RWPE2 (cell line): Measurements from ENCODE around the gene EPRS1.

ENCODE experiments used
- ATAC-seq: fragments of 200-7000 bp; cut with Tn5 transposase; 3 replicates; pipeline ENCODE4 v1.9.1; 2021; ENCODE audit warnings: low read depth
- DNase-seq: peaks from one replicate; pipeline ENCODE4 v3.0.0-alpha.2; 2020; ENCODE audit warnings: low spot score
- H3K27ac ChIP-seq: fragments of 450-650 bp; 2 replicates; pipeline ENCODE4 v1.5.1; 2017; ENCODE audit warnings: mild to moderate bottlenecking; ENCODE audit not compliant: poor library complexity, severe bottlenecking
- H3K27me3 ChIP-seq: fragments of 250-450 bp; sonication (Bioruptor Pico); 2 replicates; pipeline ENCODE4 v1.5.1; 2021; ENCODE audit warnings: mild to moderate bottlenecking, moderate library complexity; ENCODE audit not compliant: insufficient read depth, poor library complexity, severe bottlenecking
- H3K36me3 ChIP-seq: fragments of 250-450 bp; sonication (Bioruptor Pico); 2 replicates; pipeline ENCODE4 v1.5.1; 2020; ENCODE audit warnings: low read depth, mild to moderate bottlenecking, moderate library complexity
- H3K4me1 ChIP-seq: fragments of 250-450 bp; sonication (Bioruptor Pico); 2 replicates; pipeline ENCODE4 v1.5.1; 2021; ENCODE audit warnings: mild to moderate bottlenecking, moderate library complexity; ENCODE audit not compliant: insufficient read depth, poor library complexity, severe bottlenecking
- H3K4me3 ChIP-seq: fragments of 250-450 bp; sonication (Bioruptor Pico); 2 replicates; pipeline ENCODE4 v1.5.1; 2021; ENCODE audit warnings: mild to moderate bottlenecking, moderate library complexity; ENCODE audit not compliant: severe bottlenecking
- H3K9me3 ChIP-seq: fragments of 250-450 bp; sonication (Bioruptor Pico); 2 replicates; pipeline ENCODE4 v1.5.1; 2021; ENCODE audit warnings: mild to moderate bottlenecking, moderate library complexity; ENCODE audit not compliant: severe bottlenecking
- TF ChIP-seq, protein P1 (sequence below): fragments of 450-650 bp; IDR thresholded peaks from one replicate; pipeline ENCODE4 v1.5.1; 2017; ENCODE audit warnings: mild to moderate bottlenecking, moderate library complexity; ENCODE audit not compliant: poor library complexity, severe bottlenecking

EPRS1 gene

DNA sequence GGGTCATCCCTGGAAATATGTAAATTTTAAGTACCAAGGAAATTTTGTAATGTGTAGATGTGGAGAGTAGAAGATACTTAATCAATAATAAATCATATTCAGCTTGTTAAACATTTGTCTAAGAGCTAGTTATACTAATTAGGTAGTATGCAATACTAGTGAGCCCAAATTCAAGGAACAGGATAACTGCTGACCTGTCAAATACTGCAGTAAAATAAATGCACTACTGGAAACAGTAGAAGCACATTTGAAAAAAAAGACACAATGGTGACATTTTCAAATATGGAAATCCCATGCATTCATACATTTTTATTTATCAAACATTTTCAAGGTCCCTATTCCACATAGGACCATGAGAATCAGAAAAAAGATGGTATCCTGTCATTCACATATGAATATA lies 27.2 kb downstream of the EPRS1 start:
- TF ChIP-seq, protein P1, sequence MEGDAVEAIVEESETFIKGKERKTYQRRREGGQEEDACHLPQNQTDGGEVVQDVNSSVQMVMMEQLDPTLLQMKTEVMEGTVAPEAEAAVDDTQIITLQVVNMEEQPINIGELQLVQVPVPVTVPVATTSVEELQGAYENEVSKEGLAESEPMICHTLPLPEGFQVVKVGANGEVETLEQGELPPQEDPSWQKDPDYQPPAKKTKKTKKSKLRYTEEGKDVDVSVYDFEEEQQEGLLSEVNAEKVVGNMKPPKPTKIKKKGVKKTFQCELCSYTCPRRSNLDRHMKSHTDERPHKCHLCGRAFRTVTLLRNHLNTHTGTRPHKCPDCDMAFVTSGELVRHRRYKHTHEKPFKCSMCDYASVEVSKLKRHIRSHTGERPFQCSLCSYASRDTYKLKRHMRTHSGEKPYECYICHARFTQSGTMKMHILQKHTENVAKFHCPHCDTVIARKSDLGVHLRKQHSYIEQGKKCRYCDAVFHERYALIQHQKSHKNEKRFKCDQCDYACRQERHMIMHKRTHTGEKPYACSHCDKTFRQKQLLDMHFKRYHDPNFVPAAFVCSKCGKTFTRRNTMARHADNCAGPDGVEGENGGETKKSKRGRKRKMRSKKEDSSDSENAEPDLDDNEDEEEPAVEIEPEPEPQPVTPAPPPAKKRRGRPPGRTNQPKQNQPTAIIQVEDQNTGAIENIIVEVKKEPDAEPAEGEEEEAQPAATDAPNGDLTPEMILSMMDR: no peak
- peaks cover 50% of the 10 kb centered on the region for H3K36me3 ChIP-seq
- ATAC-seq: no peak

DNA sequence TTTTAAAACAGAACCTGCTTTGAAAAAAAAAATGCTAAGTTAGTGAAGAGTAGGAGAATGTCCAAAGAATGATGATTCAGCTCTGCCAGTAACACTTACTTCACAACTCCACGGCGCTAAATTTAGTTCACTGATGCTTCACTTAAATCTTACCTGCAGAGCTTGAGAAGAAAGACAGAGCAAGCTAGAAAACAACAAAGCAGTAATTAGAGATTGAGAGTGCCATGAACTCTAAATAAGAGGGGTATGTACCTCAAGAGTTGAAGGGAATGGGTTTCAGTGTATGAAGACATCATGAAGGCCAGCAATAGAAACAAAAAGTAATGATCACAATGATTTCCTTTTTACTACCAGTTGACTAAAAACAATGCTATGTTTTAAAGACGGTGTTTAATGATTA lies 32.8 kb downstream of the EPRS1 start:
- H3K27me3 ChIP-seq: no peaks in the 10 kb centered on the region
- peaks cover 46% of the 10 kb centered on the region for H3K36me3 ChIP-seq
- DNase-seq (no peak), ATAC-seq (no peak)
- TF ChIP-seq, protein P1: no peak
- H3K4me3 ChIP-seq: no peak overlapping the region
- no peaks in the 10 kb centered on the region for H3K4me1 ChIP-seq
- no peak overlapping the region for H3K27ac ChIP-seq
- no peaks in the 10 kb centered on the region for H3K9me3 ChIP-seq

More for the DNA sequence above, 27.2 kb downstream of the EPRS1 start:
- Histone ChIP-seq H3K27ac (no peak overlapping the region), H3K4me3 (no peak overlapping the region), H3K9me3 (no peaks in the 10 kb centered on the region), H3K4me1 (no peaks in the 10 kb centered on the region), H3K27me3 (no peaks in the 10 kb centered on the region)
- no peak for DNase-seq

DNA sequence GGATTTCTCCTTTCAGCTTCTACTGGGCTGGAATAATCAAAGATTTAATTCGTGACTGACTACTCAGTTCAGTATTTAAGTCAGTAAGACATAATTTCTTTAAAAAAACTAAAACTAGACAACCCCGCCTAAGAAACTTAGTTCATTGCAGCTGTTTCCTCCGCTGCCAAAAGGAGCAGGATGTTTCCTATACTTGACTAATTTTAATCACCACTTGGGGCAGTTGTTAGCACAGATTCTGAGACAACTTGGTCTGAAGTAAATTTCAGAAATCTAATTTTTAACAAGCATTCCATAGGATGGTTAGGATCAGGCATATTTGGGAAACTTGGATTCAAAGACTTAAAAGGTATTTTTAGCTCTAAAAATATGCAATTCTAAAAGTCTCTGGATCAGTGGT lies 34.0 kb downstream of the EPRS1 start:
- ATAC-seq: no peak
- peaks cover 38% of the 10 kb centered on the region for H3K36me3 ChIP-seq
- no peak for DNase-seq

DNA sequence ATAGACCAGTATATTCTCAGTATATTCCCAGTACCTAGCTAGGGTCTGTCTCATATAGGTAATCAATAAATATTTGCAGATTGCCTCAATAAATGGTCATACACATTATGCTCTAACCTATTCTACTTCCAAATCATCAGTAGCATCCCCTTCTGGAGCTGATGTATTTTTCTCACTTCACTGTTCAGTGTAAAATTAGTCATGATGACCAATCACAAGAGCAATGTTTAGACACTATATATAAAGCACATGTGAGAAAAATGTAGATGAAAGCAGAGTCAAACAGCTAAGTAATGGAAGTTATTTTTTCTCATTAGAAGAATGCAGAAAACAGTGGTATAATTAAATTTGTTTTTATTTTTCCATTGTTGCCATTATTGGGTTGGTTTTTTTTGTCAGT lies 34.7 kb downstream of the EPRS1 start:
- no peak for DNase-seq
- ATAC-seq: no peak
- H3K4me1 ChIP-seq: no peaks in the 10 kb centered on the region
- H3K27me3 ChIP-seq: no peaks in the 10 kb centered on the region
- TF ChIP-seq, protein P1: no peak
- H3K4me3 ChIP-seq: no peak overlapping the region
- no peaks in the 10 kb centered on the region for H3K9me3 ChIP-seq
- peaks cover 39% of the 10 kb centered on the region for H3K36me3 ChIP-seq
- no peak overlapping the region for H3K27ac ChIP-seq

More for the DNA sequence above, 34.0 kb downstream of the EPRS1 start:
- Histone ChIP-seq H3K27ac (no peak overlapping the region), H3K9me3 (no peaks in the 10 kb centered on the region), H3K4me1 (no peaks in the 10 kb centered on the region), H3K4me3 (no peak overlapping the region), H3K27me3 (no peaks in the 10 kb centered on the region)
- TF ChIP-seq, protein P1: no peak

DNA sequence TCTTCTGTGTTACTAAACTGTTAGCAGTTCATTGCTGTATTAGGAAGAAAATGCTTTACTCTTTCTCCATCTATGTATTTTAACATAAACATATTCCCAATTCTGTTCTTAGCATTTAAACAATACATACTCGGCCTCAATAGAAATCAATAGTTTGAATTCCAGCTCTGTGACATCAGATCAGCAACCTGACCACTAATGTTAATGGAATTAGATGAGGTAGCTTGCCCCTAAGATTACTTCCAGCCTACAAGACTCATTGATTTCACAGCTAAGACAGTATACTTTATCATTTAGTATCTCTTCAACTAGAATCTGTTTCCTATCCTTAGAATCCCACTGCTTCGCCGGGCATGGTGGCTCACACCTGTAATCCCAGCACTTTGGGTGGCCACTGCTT lies 38.9 kb downstream of the EPRS1 start:
- Histone ChIP-seq H3K9me3 (no peaks in the 10 kb centered on the region), H3K27me3 (no peaks in the 10 kb centered on the region), H3K36me3 (peaks cover 56% of the 10 kb centered on the region), H3K4me1 (no peaks in the 10 kb centered on the region), H3K27ac (no peak overlapping the region), H3K4me3 (no peak overlapping the region)
- no peak for DNase-seq
- no peak for ATAC-seq
- TF ChIP-seq, protein P1: no peak
